ENCODE measurements around the gene AMPD3.
"Not testable (repeated sequence)": the region's sequence is repeated elsewhere in the genome, so short reads cannot be mapped to it uniquely, and the experiment has no call there.

The AMPD3 gene

DNA sequence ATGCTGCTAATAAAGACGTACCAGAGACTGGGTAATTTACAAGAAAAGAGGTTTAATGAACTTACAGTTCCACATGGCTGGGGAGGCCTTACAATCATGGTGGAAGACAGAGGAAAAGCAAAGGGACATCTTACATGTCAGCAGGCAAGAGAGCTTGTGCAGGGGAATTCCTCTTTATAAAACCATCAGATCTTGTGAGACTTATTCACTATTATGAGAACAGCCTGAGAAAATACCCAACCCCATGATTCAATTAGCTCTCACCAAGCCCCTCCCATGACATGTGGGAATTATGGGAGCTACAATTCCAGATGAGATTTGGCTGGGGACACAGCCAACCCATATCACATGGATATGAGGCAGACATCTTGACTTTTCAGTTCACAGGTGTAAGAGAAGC lies 18.4 kb upstream of the AMPD3 start:
- DNase-seq (ENCODE audit: low read depth in 2 of 3, low spot score in 1 of 3): not testable (repeated sequence)

DNA sequence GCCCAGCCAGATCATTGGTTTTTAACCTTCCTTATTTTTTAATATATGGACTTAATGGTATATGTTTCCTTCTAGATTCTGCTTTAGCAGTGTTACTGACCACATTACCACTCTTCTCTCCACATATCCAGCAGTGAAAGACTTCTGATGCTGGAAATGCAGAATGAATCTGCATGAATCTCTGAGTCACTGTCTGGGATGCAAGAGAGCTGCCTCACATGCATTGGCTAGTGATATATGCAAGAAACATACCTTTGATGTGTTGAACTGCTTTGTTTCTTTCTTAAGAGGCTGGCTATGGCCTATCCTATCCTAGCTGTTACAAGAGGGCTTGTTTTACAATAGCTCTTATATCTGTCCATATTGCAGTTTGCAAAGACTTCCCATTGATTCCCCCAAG lies 16.6 kb upstream of the AMPD3 start:
- DNase-seq (ENCODE audit: low read depth in 2 of 3, low spot score in 1 of 3): no peak

DNA sequence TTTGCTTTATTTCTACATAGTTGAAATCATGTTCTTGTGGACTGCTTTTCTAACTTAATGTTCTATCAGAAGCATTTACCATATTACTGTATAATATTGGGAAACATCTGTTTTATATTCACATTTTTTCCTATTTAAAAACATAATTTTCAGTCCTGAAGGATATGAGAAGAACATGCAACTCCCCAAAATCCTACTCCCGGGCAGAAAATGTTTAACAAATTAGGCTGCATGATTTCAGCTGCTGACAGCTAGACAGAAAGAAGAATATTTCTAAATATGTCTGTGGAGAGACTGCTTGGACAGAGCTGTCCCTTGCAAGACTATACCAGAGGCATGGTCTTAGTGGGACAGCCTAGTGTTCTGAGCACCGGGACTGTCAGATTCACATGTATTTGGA lies 15.7 kb upstream of the AMPD3 start:
- DNase-seq (ENCODE audit: low read depth in 2 of 3, low spot score in 1 of 3): no peak

GRCh38 chr11:10439924-10440323 lies 15.1 kb upstream of the AMPD3 start:
- no peak for DNase-seq (ENCODE audit: low read depth in 2 of 3, low spot score in 1 of 3)

DNA sequence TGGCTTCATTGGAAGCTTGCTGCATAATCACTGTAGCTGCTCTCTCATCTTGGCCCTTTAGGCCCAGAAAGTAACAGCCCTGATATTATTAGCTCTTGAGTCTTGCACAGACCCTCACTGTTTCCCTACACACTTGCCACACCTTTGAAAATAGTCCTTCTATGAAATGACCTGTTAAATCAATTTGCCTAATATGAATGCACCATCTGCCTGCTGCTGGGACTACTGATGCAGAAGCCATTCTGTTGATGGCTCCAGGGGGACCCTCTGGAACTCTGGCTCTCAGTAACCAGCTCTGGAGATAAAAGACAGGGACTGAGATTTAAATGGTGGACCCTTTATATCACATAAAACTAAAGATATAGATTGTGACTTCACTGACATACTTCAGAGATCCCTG lies 14.7 kb upstream of the AMPD3 start:
- no peak for DNase-seq (ENCODE audit: low read depth in 2 of 3, low spot score in 1 of 3)

DNA sequence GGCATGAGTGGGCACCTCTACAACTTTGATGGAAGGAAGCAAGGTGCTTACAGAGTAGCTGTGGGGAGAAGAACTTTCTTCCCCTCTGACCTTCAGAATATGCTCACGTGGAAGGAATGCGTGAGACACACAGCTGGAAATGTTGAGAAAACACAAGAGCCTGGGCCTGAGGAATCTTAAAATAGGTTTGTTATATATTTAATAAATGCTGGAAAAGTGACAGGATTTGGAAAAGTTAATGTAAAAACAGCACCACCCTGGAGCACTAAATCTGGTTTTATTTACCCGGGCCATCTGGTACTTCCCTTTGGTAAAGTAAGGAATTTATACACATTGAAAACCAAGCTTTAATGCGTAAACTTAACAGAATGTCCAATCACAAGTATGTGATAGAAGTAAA lies 14.0 kb upstream of the AMPD3 start:
- DNase-seq (ENCODE audit: low read depth in 2 of 3, low spot score in 1 of 3): no peak

DNA sequence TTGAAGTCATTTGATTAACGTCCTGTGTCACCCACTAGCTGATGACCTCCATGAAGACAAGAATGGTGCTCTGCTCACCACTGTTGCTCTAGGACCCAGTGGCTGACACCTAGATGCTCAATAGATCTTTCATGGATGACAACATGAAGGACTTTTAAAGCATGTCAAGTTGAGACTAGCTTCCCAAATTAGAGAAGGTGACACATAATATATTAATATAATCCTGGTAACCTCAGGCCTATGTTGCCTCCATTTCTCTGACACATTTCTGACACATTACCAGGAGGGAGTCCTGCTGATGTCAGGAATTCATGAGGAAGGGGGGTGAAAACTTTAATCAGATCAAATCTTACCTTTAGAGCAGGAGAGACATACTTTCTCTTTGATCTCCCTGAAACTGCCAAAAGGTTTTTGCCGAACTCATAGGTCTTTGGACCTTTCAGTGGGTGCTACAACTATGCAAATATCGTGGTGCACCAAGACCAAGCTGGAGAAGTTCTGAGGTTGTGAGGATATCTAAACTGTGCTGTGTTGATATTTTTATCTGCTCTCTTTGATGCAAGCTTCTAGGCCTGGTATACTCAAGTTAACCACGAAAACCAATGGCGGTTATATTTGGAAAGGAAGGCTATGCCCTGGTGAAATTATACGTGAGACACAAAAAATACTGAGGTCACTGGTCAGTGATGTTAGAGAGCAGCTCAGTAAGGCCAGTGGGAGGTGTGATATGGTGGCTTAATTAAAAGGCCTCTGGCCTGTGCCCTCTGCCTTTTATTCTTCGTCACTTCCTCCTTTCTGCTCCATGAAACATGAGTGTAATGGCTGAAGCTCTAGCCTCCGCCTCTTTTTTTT lies 13.2 kb upstream of the AMPD3 start:
- DNase-seq (ENCODE audit: low read depth in 2 of 3, low spot score in 1 of 3): no peak

DNA sequence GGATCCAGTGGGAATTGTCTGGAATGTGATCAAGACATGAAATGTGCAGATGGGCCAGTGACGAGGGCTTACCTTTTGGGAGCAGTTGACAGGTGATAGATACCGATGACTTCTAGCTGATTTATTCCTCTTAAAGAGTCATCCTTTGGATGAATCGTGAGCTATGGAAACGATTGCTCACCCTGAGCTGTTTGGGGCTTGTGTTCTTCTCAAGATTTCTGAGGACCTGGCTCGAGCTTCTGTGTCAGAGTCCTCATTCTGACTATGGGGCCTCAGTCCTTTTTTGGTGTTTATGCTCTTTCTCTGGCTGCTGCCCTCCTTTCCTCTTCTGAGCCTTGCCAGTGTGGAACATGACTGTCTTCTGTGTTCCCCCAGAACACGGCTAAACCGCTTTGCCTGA lies 11.9 kb upstream of the AMPD3 start:
- DNase-seq (ENCODE audit: low read depth in 2 of 3, low spot score in 1 of 3): no peak

DNA sequence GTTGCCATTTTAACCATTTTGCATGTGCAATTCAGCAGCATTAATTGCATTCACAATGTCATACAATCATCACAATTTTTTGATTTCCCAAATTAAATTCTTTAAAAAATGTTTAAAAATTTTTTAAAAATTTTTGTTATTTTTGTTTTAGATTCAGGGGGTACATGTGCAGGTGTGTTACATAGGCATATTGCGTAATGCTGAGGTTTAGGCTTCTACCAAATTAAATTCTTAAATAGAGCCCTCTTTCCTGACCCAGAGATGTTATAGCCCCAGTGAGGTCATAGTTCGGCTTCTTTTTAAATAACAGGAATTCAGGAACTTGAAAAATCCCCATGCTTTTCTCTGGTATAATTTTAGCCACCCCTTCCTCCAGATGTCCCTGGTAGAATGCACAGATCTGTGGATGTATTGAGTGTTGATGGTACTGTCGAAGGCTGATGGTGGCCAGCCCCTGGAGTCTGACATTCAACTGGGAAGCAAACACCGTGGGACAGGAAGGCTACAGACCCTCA lies 11.3 kb upstream of the AMPD3 start:
- DNase-seq (ENCODE audit: low read depth in 2 of 3, low spot score in 1 of 3): no peak

- no peak for DNase-seq (ENCODE audit: low read depth in 2 of 3, low spot score in 1 of 3)
Observed at GRCh38 chr11:10444725-10445315, 10.2 kb upstream of the AMPD3 start.

GRCh38 chr11:10447445-10447844 lies 7.6 kb upstream of the AMPD3 start:
- no peak for DNase-seq (ENCODE audit: low read depth in 2 of 3, low spot score in 1 of 3)

DNA sequence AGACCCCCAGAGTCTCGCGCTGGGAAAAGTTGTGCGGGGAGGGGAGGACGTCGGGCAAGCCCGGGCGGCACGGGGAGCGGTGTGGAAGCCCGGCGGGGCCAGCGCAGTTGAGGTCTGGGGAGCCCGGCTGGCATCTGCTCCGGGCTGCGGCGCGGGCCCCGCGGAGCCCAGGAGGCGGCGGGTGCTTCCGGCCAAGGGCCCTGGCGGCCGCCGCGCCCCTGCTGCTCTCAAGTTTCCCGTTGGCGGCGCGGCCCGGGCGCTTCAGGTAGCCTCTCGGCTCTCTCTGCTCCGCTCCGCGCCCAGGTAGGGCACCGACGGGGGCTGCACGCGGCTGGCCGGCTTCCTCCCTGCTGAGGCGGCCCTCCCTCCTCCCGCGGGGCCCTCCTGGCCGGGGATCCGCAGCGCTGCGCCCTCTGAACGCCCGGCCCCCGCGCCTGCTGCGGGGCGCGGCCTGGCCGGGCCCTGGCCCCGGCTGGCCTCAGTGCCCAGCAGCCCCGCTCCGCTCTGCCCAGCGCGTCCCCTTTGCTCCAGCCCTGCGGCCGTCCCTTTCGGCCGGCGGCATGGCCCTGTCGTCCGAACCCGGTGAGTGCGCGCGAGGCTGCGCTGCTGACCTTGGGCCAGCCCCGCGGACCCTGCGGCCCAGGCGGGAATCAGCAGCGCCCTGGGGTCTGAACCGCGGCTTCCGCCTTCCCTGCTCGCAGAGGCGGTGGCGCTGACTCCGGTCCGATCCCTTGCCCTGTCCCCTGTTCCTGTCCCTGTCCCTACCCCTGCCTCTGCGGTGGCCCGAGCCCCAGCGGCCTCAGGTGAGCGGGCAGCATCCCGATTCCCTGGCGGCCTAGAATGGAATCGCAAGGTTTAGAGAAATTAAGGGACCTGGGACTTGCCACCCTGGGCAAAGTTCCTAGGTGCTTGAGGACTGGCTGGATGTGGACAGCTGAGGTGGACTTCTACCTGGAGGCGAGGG lies 4.3 kb upstream of the AMPD3 start:
- DNase-seq (ENCODE audit: low read depth in 2 of 3, low spot score in 1 of 3): peak in 2 of 3 donors; percentile 37 to 49

DNA sequence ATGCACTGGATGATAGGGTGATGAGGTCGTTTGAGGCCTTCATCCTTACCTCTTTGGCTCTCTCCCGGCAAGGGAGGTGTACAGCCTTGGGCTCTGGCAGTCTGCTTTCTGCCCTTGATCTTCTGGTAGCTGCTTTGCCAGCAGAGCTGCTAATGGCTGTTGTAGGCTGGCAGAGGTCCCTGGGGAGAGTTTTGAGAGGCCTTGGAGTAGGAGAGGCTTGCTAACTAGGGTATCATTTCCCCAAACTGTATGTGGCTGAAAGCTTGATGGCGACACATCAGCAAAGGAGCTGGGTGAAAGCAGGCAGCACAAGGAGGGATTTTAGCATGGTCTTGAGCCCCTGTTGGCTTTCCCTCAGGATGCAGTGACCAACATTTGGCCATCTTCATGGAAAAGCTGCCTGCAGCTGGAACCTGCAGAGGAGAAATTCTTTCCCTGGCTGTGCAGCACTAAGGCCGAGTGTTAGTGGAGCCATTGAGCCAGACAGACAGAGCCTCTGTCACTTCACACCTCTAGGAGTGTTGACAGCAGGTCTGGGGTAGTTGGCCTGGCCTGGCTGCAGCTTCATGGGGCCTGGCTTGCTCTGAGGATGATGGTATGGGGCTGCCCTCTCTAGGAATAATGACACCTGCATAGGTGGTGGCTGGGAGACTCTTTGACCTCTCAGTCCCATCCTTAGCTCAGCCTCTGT lies 3.5 kb upstream of the AMPD3 start:
- DNase-seq (ENCODE audit: low read depth in 2 of 3, low spot score in 1 of 3): no peak

GRCh38 chr11:10452211-10452767 lies 2.8 kb upstream of the AMPD3 start:
- no peak for DNase-seq (ENCODE audit: low read depth in 2 of 3, low spot score in 1 of 3)

- DNase-seq (ENCODE audit: low read depth in 2 of 3, low spot score in 1 of 3): no peak
Observed at GRCh38 chr11:10453261-10453660, 1.8 kb upstream of the AMPD3 start.

DNA sequence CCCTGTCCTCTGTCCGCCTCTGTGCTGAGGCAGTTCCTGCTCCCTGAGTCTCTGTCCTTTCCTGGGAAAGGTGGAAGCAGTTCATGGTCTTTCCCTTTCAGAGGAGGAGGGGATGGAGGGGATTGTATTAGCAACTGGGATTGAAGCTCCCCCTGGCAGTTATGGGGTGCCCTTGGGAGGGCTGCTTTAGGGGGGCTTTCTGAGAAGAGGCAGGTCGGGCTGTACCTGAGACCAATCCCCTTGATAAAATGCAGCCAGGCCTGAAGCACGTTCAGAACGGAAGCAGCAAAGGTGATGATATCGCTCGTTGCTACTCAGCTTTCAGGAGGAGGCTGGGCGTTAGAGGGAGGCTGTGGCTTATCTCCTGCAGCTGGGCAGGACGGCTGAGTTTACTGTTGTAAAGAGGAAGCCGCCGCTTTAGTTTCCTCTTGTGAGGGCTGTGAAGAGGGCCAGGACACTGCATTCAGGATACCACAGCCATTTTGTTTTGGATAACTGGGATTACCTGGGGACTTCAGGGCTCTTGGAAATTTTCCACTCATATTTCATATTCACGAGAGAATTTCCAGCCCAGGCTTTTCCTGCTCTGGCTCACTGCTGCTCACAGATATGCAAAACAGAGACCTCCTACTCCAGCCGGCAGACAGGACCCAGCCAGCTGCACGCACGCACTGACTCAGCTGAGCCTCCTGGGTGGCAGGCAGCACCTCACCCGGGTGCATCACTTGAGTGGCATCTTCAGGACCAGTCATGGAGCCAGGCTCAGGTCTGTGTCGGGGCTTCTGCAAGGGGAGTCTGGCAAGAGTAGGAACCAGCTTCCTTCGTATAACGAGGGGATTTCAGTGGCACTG lies 798 bp downstream of the AMPD3 start:
- DNase-seq (ENCODE audit: low read depth in 2 of 3, low spot score in 1 of 3): peak; percentile 58 to 69 (median 69)

GRCh38 chr11:10456519-10456918 lies 1.5 kb downstream of the AMPD3 start:
- DNase-seq (ENCODE audit: low read depth in 2 of 3, low spot score in 1 of 3): no peak

GRCh38 chr11:10457901-10458300 lies 2.8 kb downstream of the AMPD3 start:
- DNase-seq (ENCODE audit: low read depth in 2 of 3, low spot score in 1 of 3): no peak
